ENCODE results near the gene GP1BA. TPM values are rescaled to one million over a fixed set of nuclear protein-coding genes. Genes with fewer than 3 reads are reported as not detected.

The GP1BA gene
- total and polyA plus RNA-seq, 2 of the 8 experiments (the other 6 are each of a cell fraction or from before 2014, with no cell fraction given): not detected

DNA sequence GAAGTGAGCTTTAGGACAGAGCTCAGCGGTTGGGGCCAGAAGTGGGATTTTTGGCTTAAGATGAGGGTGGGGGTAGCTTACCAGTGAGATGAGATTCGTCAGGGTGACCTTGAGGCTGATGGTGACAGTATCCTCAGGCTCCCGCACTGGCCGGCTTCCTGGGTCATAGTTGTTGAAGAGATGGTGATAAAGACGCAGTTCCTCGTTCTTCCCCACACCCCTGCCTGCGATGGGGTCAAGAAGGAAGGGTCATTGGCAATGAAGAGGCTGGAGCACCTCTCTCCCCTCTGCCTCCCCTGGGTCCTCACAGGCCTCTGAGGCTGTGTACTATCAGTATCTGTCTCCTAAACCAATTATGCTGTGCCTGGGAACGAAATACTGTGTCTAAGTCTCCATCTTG, 29.5 kb upstream of the GP1BA start:
- Histone ChIP-seq H3K27me3 (replicated peaks in 1 of 4; ENCODE audit: control insufficient read depth in 3 of 4, extremely low read depth in 1 of 4, insufficient read depth in 3 of 4, low read length in 3 of 4) (0 out of 7 replicates have a peak, but pooled peaks cover 0 to 2% (median 0%) of the 10 kb centered on the region in 4 experiments), H2BK15ac (ENCODE audit: low read length) (no peak overlapping the region; the same call in 1 of the 2 replicates), H2BK12ac (ENCODE audit: low read depth, low read length) (no peak overlapping the region), H3K79me2 (ENCODE audit: control insufficient read depth in 1 of 2, insufficient read depth in 2 of 2, low read length in 2 of 2) (no peaks in the 10 kb centered on the region), H2AK5ac (ENCODE audit: low read depth, low read length) (no peak overlapping the region), H3K23ac (ENCODE audit: insufficient read length) (no peak overlapping the region), H4K5ac (ENCODE audit: insufficient read length, low read depth, low read length) (no peak overlapping the region), H3K4me2 (ENCODE audit: insufficient read depth in 1 of 2, low read depth in 2 of 2, low read length in 2 of 2) (no peak overlapping the region; a peak in 1 of 4 replicates), H2BK20ac (ENCODE audit: low read length) (no peak overlapping the region), H3K9me3 (ENCODE audit: insufficient read depth in 2 of 2, low read depth in 1 of 2, low read length in 1 of 2) (no peaks in the 10 kb centered on the region), H3K27ac (ENCODE audit: low read depth, low read length) (no peak overlapping the region), H3K4me3 (ENCODE audit: extremely low read depth in 1 of 4, insufficient read depth in 2 of 4, low read depth in 3 of 4, low read length in 4 of 4) (no peak overlapping the region), H3K23me2 (ENCODE audit: low read depth, low read length) (peaks cover 3% of the 10 kb centered on the region; the same call in 1 of the 2 replicates), H4K20me1 (replicated peaks in 1 of 2; ENCODE audit: control insufficient read depth in 1 of 2, insufficient read depth in 2 of 2, low read length in 2 of 2) (no peaks in the 10 kb centered on the region), H3K79me1 (ENCODE audit: low read depth, low read length) (no peaks in the 10 kb centered on the region), H3K4ac (replicated peaks; ENCODE audit: insufficient read length, low read depth, low read length) (no peak overlapping the region), H3K14ac (ENCODE audit: insufficient read length) (no peak overlapping the region), H3K36me3 (ENCODE audit: control insufficient read depth in 2 of 4, insufficient read depth in 4 of 4, low read length in 3 of 4) (no peaks in the 10 kb centered on the region; a peak in 1 of 8 replicates), H2BK120ac (replicated peaks; ENCODE audit: low read depth, low read length) (no peak overlapping the region), H2BK5ac (ENCODE audit: low read depth, low read length) (no peak overlapping the region), H4K8ac (ENCODE audit: extremely low read depth, insufficient read depth, low read length) (no peak overlapping the region), H3K9ac (replicated peaks in 1 of 4; ENCODE audit: extremely low read depth in 1 of 4, low read depth in 3 of 4, low read length in 3 of 4) (no peak overlapping the region), H2AFZ (ENCODE audit: low read length) (no peak overlapping the region), H4K91ac (replicated peaks; ENCODE audit: insufficient read length, low read length) (no peak overlapping the region), H3K4me1 (replicated peaks in 1 of 4; ENCODE audit: control insufficient read depth in 3 of 4, insufficient read depth in 4 of 4, low read length in 3 of 4) (peaks cover 0 to 13% (median 4%) of the 10 kb centered on the region in 4 experiments; a peak in 6 of 7 replicates), H3K18ac (ENCODE audit: extremely low read depth, low read length) (no peak overlapping the region), H3K56ac (replicated peaks; ENCODE audit: insufficient read length, low read depth, low read length) (no peak overlapping the region)
- TF ChIP-seq KDM5A (IDR thresholded peaks at IDR 0.05; ENCODE audit: low read length): no peak
- TF ChIP-seq ASH2L (IDR thresholded peaks at IDR 0.05; ENCODE audit: low read length): no peak
- TF ChIP-seq FOSL1 (IDR thresholded peaks at IDR 0.05; ENCODE audit: insufficient read depth, low read depth, low read length): no peak
- TF ChIP-seq TAF1 (IDR thresholded peaks at IDR 0.05; ENCODE audit: low read depth, low read length): no peak
- no peak for TF ChIP-seq TAF7 (optimal IDR thresholded peaks at IDR 0.05; ENCODE audit: borderline replicate concordance, low read depth, low read length)
- no peak for TF ChIP-seq SP4 (IDR thresholded peaks at IDR 0.05; ENCODE audit: low read length)
- TF ChIP-seq BCL11A (IDR thresholded peaks at IDR 0.05; ENCODE audit: low read depth in 2 of 2, low read length in 2 of 2): no peak
- no peak for TF ChIP-seq CHD1 (IDR thresholded peaks at IDR 0.05; ENCODE audit: low read depth, low read length)
- TF ChIP-seq RXRA (IDR thresholded peaks at IDR 0.05; ENCODE audit: insufficient read depth, low read depth, low read length): no peak
- FAIRE-seq: no peak
- POLR2A ChIA-PET (ENCODE audit: partially characterized antibody): interaction anchor here (0.8 to 6.4 kb wide), 3 partner anchors 35 to 194 kb away, joined by 3 to 49 read pairs (median 6); partner anchors contain the start of genes RNF167 and SLC25A11
- WGBS, 2 experiments (ENCODE audit: extremely low coverage in 1 of 2, insufficient coverage in 1 of 2, insufficient read length in 1 of 2, insufficient replicate concordance in 2 of 2, low coverage in 1 of 2, low lambda C conversion rate in 2 of 2, missing lambda C conversion rate in 1 of 2): 87% methylated on average over 8 of the region's 8 CpGs; no CpG with 5 or more reads in 1 of the 2 experiments
- CTCF ChIA-PET (ENCODE audit: partially characterized antibody): interaction anchor here (0.6 to 4.4 kb wide), 12 partner anchors 10 to 336 kb away, joined by 3 to 23 read pairs (median 3); partner anchors contain the start of gene CAMTA2
- DNase-seq (ENCODE audit: low read depth in 1 of 2, low spot score in 2 of 2): no peak
